ENCODE results near the gene ASB6. TPM values are rescaled to one million over a fixed set of nuclear protein-coding genes. Genes with fewer than 3 reads are reported as not detected.
A peak's percentile ranks its signal among the peaks of the same experiment; 100 is the strongest.

The ASB6 gene
- total RNA-seq, 3 donors from 2014 or later: 32.1 to 35.3 (median 35.1) TPM

- Mint-ChIP-seq H3K4me3 (no peak overlapping the region), H3K36me3 (ENCODE audit: insufficient read depth) (no peaks in the 10 kb centered on the region), H3K27me3 (ENCODE audit: low read depth) (peaks cover 11% of the 10 kb centered on the region), H3K9me3 (no peaks in the 10 kb centered on the region), H3K4me1 (ENCODE audit: low read depth) (peaks cover 9% of the 10 kb centered on the region)
- no peak for ATAC-seq
- DNase-seq: no peak
These were observed 26.3 kb downstream of the ASB6 start for GRCh38 chr9:129615407-129616285.

DNA sequence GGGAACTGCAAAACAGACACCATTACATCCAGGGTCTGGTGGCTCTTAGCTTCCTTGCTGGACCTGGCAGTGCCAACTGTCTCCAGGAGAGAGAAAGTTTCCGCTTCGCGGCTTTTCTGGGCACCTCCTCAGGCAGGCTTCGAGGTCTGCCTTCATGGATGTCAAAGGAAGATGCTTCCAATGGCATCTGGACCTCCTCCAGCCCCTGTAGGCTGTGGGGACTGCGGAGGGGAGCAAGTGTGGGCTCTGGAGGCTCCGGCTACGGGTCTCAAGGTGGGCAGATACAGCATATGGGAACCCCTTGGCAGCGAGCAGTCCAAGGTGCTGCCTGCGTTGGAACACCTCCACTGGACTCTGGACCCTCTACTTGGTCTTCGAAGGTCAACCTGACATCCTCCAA, 27.0 kb downstream of the ASB6 start:
- Mint-ChIP-seq H3K9me3 (no peaks in the 10 kb centered on the region), H3K4me3 (no peak overlapping the region), H3K4me1 (ENCODE audit: low read depth) (peaks cover 9% of the 10 kb centered on the region), H3K36me3 (ENCODE audit: insufficient read depth) (no peaks in the 10 kb centered on the region), H3K27me3 (ENCODE audit: low read depth) (peaks cover 10% of the 10 kb centered on the region)
- DNase-seq (no peak), ATAC-seq (no peak)

- Mint-ChIP-seq H3K36me3 (ENCODE audit: insufficient read depth) (no peaks in the 10 kb centered on the region), H3K4me1 (ENCODE audit: low read depth) (peaks cover 12% of the 10 kb centered on the region), H3K4me3 (no peak overlapping the region), H3K27me3 (ENCODE audit: low read depth) (peaks cover 2% of the 10 kb centered on the region), H3K9me3 (no peaks in the 10 kb centered on the region)
- ATAC-seq (no peak), DNase-seq (no peak)
These were observed 28.3 kb downstream of the ASB6 start for GRCh38 chr9:129613520-129614175.

DNA sequence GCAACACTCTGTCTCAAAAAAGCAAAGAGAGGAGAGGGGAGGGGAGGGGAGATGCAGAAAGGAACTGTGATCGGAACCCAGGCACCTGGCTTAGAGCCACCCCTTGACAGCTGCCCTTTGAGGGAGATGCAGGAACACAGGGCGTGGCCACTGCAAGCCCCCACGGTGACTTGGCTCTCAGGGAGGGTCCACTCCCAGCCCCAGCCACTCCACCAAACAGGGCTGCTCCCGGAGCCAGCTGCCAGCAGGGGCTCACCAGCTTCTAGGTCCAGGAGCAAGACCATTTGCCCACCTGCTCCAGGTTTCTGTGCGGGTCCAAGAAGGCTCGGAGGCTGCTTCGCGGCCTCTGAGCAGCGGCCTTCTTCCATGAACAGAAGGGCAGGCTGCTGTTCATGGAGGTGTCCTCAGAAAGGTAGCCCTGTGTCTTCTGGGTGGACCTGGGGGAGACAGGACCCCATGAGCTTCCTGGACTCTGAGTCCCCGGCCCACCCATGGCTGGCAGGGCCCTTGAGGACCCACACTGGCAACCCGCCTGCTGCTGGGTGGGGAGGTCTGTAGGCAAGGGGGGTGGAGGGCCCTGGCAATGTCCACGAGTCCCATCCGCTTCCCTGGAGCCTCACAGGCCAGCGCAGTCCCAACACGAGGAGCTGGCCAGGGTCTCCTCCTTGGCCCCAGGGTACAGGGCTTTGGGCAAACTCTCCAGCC, 29.0 kb downstream of the ASB6 start:
- no peak for DNase-seq
- H3K27me3 Mint-ChIP-seq (ENCODE audit: low read depth): no peaks in the 10 kb centered on the region
- ATAC-seq: no peak
- H3K4me3 Mint-ChIP-seq: no peak overlapping the region
- H3K4me1 Mint-ChIP-seq (ENCODE audit: low read depth): peaks cover 13% of the 10 kb centered on the region
- no peaks in the 10 kb centered on the region for H3K9me3 Mint-ChIP-seq
- no peaks in the 10 kb centered on the region for H3K36me3 Mint-ChIP-seq (ENCODE audit: insufficient read depth)

- Mint-ChIP-seq H3K9me3 (no peaks in the 10 kb centered on the region), H3K4me3 (no peak overlapping the region), H3K36me3 (ENCODE audit: insufficient read depth) (no peaks in the 10 kb centered on the region), H3K4me1 (ENCODE audit: low read depth) (peaks cover 19% of the 10 kb centered on the region), H3K27me3 (ENCODE audit: low read depth) (no peaks in the 10 kb centered on the region)
- ATAC-seq (no peak), DNase-seq (no peak)
These were observed 29.8 kb downstream of the ASB6 start for GRCh38 chr9:129612123-129612522.

DNA sequence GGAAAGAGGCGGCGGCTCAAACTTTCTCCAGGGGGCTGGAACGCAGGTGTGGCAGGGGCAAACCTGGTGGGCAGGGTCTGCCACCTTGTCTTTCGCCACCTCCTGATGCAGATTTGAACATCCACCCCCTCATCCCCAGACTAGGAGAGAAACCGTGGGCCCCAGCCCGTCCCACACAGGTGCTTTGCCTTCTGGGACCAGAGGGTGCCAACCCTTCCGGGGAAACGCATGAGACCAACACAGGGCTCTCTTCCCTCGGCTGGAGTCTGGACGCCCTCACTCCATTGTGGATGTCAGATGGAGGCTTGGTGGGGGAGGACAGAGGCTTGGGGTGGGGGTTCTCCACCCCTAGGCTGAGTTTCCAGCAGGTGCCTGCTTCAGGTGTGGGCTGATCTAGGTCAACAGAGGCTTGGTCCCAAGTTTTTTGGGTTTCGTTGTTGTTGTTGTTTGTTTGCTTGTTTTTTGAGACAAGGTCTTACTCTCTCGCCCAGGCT, 30.6 kb downstream of the ASB6 start:
- Mint-ChIP-seq H3K4me1 (ENCODE audit: low read depth) (peaks cover 20% of the 10 kb centered on the region), H3K27me3 (ENCODE audit: low read depth) (no peaks in the 10 kb centered on the region), H3K9me3 (no peaks in the 10 kb centered on the region), H3K4me3 (peak overlapping the region; percentile 76), H3K36me3 (ENCODE audit: insufficient read depth) (no peaks in the 10 kb centered on the region)
- DNase-seq: no peak
- no peak for ATAC-seq

GRCh38 chr9:129610473-129611306, 31.3 kb downstream of the ASB6 start:
- ATAC-seq (peak; percentile 79 to 80), DNase-seq (peak; percentile 72)
- Mint-ChIP-seq H3K27me3 (ENCODE audit: low read depth) (no peaks in the 10 kb centered on the region), H3K4me1 (ENCODE audit: low read depth) (peaks cover 22% of the 10 kb centered on the region), H3K36me3 (ENCODE audit: insufficient read depth) (no peaks in the 10 kb centered on the region), H3K9me3 (no peaks in the 10 kb centered on the region), H3K4me3 (peak overlapping the region; percentile 76)

- Mint-ChIP-seq H3K9me3 (no peaks in the 10 kb centered on the region), H3K4me1 (ENCODE audit: low read depth) (peaks cover 23% of the 10 kb centered on the region), H3K4me3 (peak overlapping the region; percentile 76), H3K36me3 (ENCODE audit: insufficient read depth) (no peaks in the 10 kb centered on the region), H3K27me3 (ENCODE audit: low read depth) (no peaks in the 10 kb centered on the region)
- ATAC-seq (no peak), DNase-seq (no peak)
These were observed 31.8 kb downstream of the ASB6 start for GRCh38 chr9:129610213-129610472.

- no peaks in the 10 kb centered on the region for H3K9me3 Mint-ChIP-seq
- H3K4me1 Mint-ChIP-seq (ENCODE audit: low read depth): peaks cover 25% of the 10 kb centered on the region
- ATAC-seq: peak; percentile 24 to 48
- H3K36me3 Mint-ChIP-seq (ENCODE audit: insufficient read depth): no peaks in the 10 kb centered on the region
- DNase-seq: peak; percentile 55
- no peaks in the 10 kb centered on the region for H3K27me3 Mint-ChIP-seq (ENCODE audit: low read depth)
- H3K4me3 Mint-ChIP-seq: peak overlapping the region; percentile 82
These were observed 32.3 kb downstream of the ASB6 start for GRCh38 chr9:129609486-129610212.

- DNase-seq (no peak), ATAC-seq (no peak)
- Mint-ChIP-seq H3K9me3 (no peaks in the 10 kb centered on the region), H3K4me3 (no peak overlapping the region), H3K36me3 (ENCODE audit: insufficient read depth) (no peaks in the 10 kb centered on the region), H3K4me1 (ENCODE audit: low read depth) (peaks cover 30% of the 10 kb centered on the region), H3K27me3 (ENCODE audit: low read depth) (no peaks in the 10 kb centered on the region)
These were observed 33.1 kb downstream of the ASB6 start for GRCh38 chr9:129608561-129609481.

DNA sequence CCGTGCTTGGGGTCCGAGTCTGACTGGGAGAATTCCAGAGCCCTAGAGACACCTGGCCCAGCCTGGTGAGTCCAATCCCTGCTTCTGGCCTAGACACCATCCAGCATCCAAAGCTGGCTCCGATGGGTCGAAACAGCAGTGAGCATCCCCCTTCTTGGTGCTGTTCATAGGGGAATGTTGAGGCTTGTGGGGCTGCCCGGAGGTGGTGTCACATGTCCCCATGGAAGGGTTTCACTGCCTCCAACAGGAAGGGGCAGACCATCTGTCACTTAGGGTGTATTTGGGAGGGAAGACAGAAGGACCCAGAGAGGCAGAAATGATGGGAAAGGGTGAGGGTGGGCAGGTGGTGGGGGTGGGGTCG, 34.9 kb downstream of the ASB6 start:
- DNase-seq (no peak), ATAC-seq (no peak)
- no peak overlapping the region for H3K4me3 Mint-ChIP-seq
- no peaks in the 10 kb centered on the region for H3K27me3 Mint-ChIP-seq (ENCODE audit: low read depth)
- no peaks in the 10 kb centered on the region for H3K9me3 Mint-ChIP-seq
- H3K36me3 Mint-ChIP-seq (ENCODE audit: insufficient read depth): no peaks in the 10 kb centered on the region
- peaks cover 32% of the 10 kb centered on the region for H3K4me1 Mint-ChIP-seq (ENCODE audit: low read depth)

- H3K4me3 Mint-ChIP-seq: no peak overlapping the region
- peaks cover 32% of the 10 kb centered on the region for H3K4me1 Mint-ChIP-seq (ENCODE audit: low read depth)
- no peaks in the 10 kb centered on the region for H3K36me3 Mint-ChIP-seq (ENCODE audit: insufficient read depth)
- ATAC-seq: no peak
- DNase-seq: no peak
- no peaks in the 10 kb centered on the region for H3K9me3 Mint-ChIP-seq
- H3K27me3 Mint-ChIP-seq (ENCODE audit: low read depth): no peaks in the 10 kb centered on the region
These were observed 35.6 kb downstream of the ASB6 start for GRCh38 chr9:129606161-129607026.

Measured in activated T-cell treated with anti-CD3 and anti-CD28 coated beads, Interleukin-2, amount 50 U/mL, for 4 hours (primary cell).